IMR-90 (cell line): Measurements from ENCODE around the gene VTN. TPM values are rescaled to one million over a fixed set of nuclear protein-coding genes. Genes with fewer than 3 reads are reported as not detected.

ENCODE experiments used
- ATAC-seq: fragments of 200-7000 bp; cut with Tn5 transposase; 2 replicates; pipeline ENCODE4 v1.9.1; 2020; ENCODE audit warnings: low read depth, mild to moderate bottlenecking, moderate library complexity
- BruUV-seq: library from RNA; stranded (reverse); fragments of 400-500 nt; replicated peaks from 2 replicates; lab custom pipeline; 2021; lab: Mats Ljungman, UMichigan
- CTCF ChIA-PET: fragments of 300-600 bp; formaldehyde crosslinking; extraction: SDS; loops from one replicate; lab custom pipeline; 2021; ENCODE audit warnings: antibody characterized with exemption; lab: Yijun Ruan, JAX
- POLR2A ChIA-PET: fragments of 300-600 bp; sonication (Branson Sonifier 250); formaldehyde crosslinking; loops from one replicate; lab custom pipeline; 2022; ENCODE audit warnings: antibody characterized with exemption; ENCODE audit not compliant: unreplicated experiment; lab: Charles Lee
- DNase-seq: peaks from one replicate; pipeline ENCODE4 v3.0.0; 2013
- H2AFZ ChIP-seq: replicated peaks from 2 replicates; pipeline ENCODE3; 2013; ENCODE audit warnings: low read length, mild to moderate bottlenecking; ENCODE audit not compliant: poor library complexity
- H2AK5ac ChIP-seq: 2 replicates; pipeline ENCODE4 v1.6.1; 2013; ENCODE audit warnings: low read depth, low read length, inconsistent platforms
- H2AK9ac ChIP-seq: replicated peaks from 2 replicates; pipeline ENCODE3; 2013; ENCODE audit warnings: mild to moderate bottlenecking, low read depth, low read length, moderate library complexity; ENCODE audit not compliant: poor library complexity
- H2BK120ac ChIP-seq: 2 replicates; pipeline ENCODE4 v1.6.1; 2013; ENCODE audit warnings: low read depth, low read length, inconsistent platforms
- H2BK15ac ChIP-seq: 3 replicates; pipeline ENCODE4 v1.6.1; 2013; ENCODE audit warnings: low read depth, low read length, inconsistent platforms
- H2BK20ac ChIP-seq: 2 replicates; pipeline ENCODE4 v1.6.1; 2013; ENCODE audit warnings: low read depth, mild to moderate bottlenecking, inconsistent platforms, low read length, moderate library complexity
- H2BK5ac ChIP-seq: 2 replicates; pipeline ENCODE4 v1.6.1; 2013; ENCODE audit warnings: mild to moderate bottlenecking, low read depth, low read length, inconsistent platforms; ENCODE audit not compliant: poor library complexity, severe bottlenecking
- H3K14ac ChIP-seq: replicated peaks from 2 replicates; pipeline ENCODE4 v1.6.1; 2013; ENCODE audit warnings: low read depth, low read length, inconsistent platforms
- H3K18ac ChIP-seq: 2 replicates; pipeline ENCODE4 v1.6.1; 2013; ENCODE audit warnings: low read depth, low read length, control low read depth
- H3K23ac ChIP-seq: 2 replicates; pipeline ENCODE4 v1.6.1; 2013; ENCODE audit warnings: low read depth, low read length, inconsistent platforms
- H3K27ac ChIP-seq: 2 replicates; pipeline ENCODE4 v1.5.1; 2013; ENCODE audit warnings: mild to moderate bottlenecking, control low read depth, low read length; ENCODE audit not compliant: insufficient read depth
- H3K27me3 ChIP-seq: 2 replicates; pipeline ENCODE4 v1.6.1; 2013; ENCODE audit warnings: low read length; ENCODE audit not compliant: control insufficient read depth, insufficient read depth
- H3K36me3 ChIP-seq: 2 replicates; pipeline ENCODE4 v1.6.1; 2013; ENCODE audit warnings: low read length, mixed read lengths; ENCODE audit not compliant: control insufficient read depth, insufficient read depth
- H3K4ac ChIP-seq: 2 replicates; pipeline ENCODE4 v1.6.1; 2013; ENCODE audit warnings: low read depth, low read length, inconsistent platforms
- H3K4me1 ChIP-seq: 2 replicates; pipeline ENCODE4 v1.6.1; 2013; ENCODE audit warnings: low read length, mixed read lengths; ENCODE audit not compliant: control insufficient read depth, insufficient read depth
- H3K4me2 ChIP-seq: 2 replicates; pipeline ENCODE4 v1.6.1; 2013; ENCODE audit warnings: low read depth, mild to moderate bottlenecking, control low read depth, low read length, moderate library complexity
- H3K4me3 ChIP-seq: 2 replicates; pipeline ENCODE4 v1.5.1; 2013; ENCODE audit warnings: low read depth, mild to moderate bottlenecking, control low read depth, low read length, moderate library complexity; ENCODE audit not compliant: insufficient read depth
- H3K56ac ChIP-seq: 2 replicates; pipeline ENCODE4 v1.6.1; 2013; ENCODE audit warnings: low read length, inconsistent platforms; ENCODE audit not compliant: insufficient read depth; ENCODE audit errors: extremely low read depth
- H3K79me1 ChIP-seq, 2 experiments: 2 replicates each; pipeline ENCODE4 v1.6.1; 2013; ENCODE audit warnings: low read length in 2 of 2, inconsistent platforms in 1 of 2, low read depth in 1 of 2
- H3K9ac ChIP-seq: 2 replicates; pipeline ENCODE4 v1.6.1; 2013; ENCODE audit warnings: low read depth, low read length, control low read depth
- H3K9me1 ChIP-seq: 2 replicates; pipeline ENCODE4 v1.6.1; 2013; ENCODE audit warnings: low read length, inconsistent platforms; ENCODE audit not compliant: insufficient read depth
- H3K9me3 ChIP-seq: 2 replicates; pipeline ENCODE4 v1.6.1; 2013; ENCODE audit warnings: low read length; ENCODE audit not compliant: control insufficient read depth, insufficient read depth
- H4K20me1 ChIP-seq: 2 replicates; pipeline ENCODE4 v1.6.1; 2013; ENCODE audit warnings: low read length, inconsistent platforms; ENCODE audit not compliant: insufficient read depth
- H4K5ac ChIP-seq: 2 replicates; pipeline ENCODE4 v1.6.1; 2013; ENCODE audit warnings: mild to moderate bottlenecking, low read depth, low read length, control low read depth
- H4K8ac ChIP-seq, 2 experiments: 2 replicates each; pipeline ENCODE4 v1.6.1; 2013; ENCODE audit warnings: low read depth in 2 of 2, low read length in 2 of 2, control low read depth in 1 of 2, inconsistent platforms in 1 of 2
- H4K91ac ChIP-seq: 2 replicates; pipeline ENCODE4 v1.6.1; 2013; ENCODE audit warnings: low read depth, low read length, inconsistent platforms; ENCODE audit not compliant: insufficient read depth
- CEBPB ChIP-seq: IDR thresholded peaks from 2 replicates; pipeline ENCODE4 v1.6.1; 2012; ENCODE audit warnings: low read depth, low read length, improper control_type of control experiment
- POLR2A ChIP-seq: IDR thresholded peaks from 2 replicates; pipeline ENCODE4 v1.6.1; 2012; ENCODE audit warnings: mild to moderate bottlenecking, low read depth, low read length
- SMC3 ChIP-seq: fragments of 150-350 bp; IDR thresholded peaks from 2 replicates; pipeline ENCODE4 v1.6.1; 2016; ENCODE audit warnings: low read depth, mild to moderate bottlenecking, antibody characterized with exemption, low read length, moderate library complexity
- WGBS, 2 experiments: methylation state at CpG; one replicate each; pipeline versions ENCODE4 v1.1.5 to v1.1.7; 2013; ENCODE audit warnings: missing lambda C conversion rate in 2 of 2; ENCODE audit not compliant: insufficient read length in 1 of 2; ENCODE audit errors: extremely low coverage in 2 of 2; 5-methylcytosine and 5-hydroxymethylcytosine counted together
- dilution Hi-C: fragments of 300-500 bp; cut with HindIII; formaldehyde crosslinking; loops from one replicate; pipeline ENCODE4 v1.14.3; 2018; ENCODE audit warnings: low sequenced_read_pairs; ENCODE audit not compliant: unreplicated experiment
- in situ Hi-C: fragments of 300-500 bp; cut with MboI; formaldehyde crosslinking; loops from 3 replicates; pipeline ENCODE4 v1.14.3; 2019; ENCODE audit warnings: low sequenced_read_pairs, inconsistent platforms, mixed read lengths
- intact Hi-C: fragments of 100-400 bp; cut with micrococcal nuclease; formaldehyde crosslinking; loops from 2 replicates; pipeline ENCODE4 v1.10.0; 2022
- polyA plus RNA-seq, 3 experiments: library from polyadenylated mRNA; depleted of rRNA; stranded (reverse); fragments of >200 nt; gene quantifications; 2 replicates each; pipeline ENCODE4 v1.2.3, GENCODE V29; 2012; ENCODE audit warnings: low replicate concordance in 1 of 3
- total RNA-seq: library from RNA; depleted of rRNA; stranded (reverse); fragments of >200 nt; gene quantifications from 2 replicates; pipeline ENCODE4 v1.2.3, GENCODE V29; 2012

Gene VTN
- total and polyA plus RNA-seq, 2 of the 4 experiments (the other 2 are of a cell fraction): 0.18 to 1.0 TPM

- ChIA-PET CTCF (no interaction called here), POLR2A (no interaction called here)
- ATAC-seq (no peak), DNase-seq (no peak)
- no peak overlapping the region for H2BK5ac ChIP-seq
- H3K9me3 ChIP-seq: no peaks in the 10 kb centered on the region
- H2AFZ ChIP-seq: no peak overlapping the region
- H4K91ac ChIP-seq: no peak overlapping the region
- H2AK9ac ChIP-seq: no peak overlapping the region
- TF ChIP-seq POLR2A: no peak
- no peak for TF ChIP-seq SMC3
- TF ChIP-seq CEBPB: no peak
- peaks cover 2% of the 10 kb centered on the region; the same call in 1 of the 2 replicates for H3K4me1 ChIP-seq
- dilution Hi-C loops: no loop called here
- H2BK120ac ChIP-seq: no peak overlapping the region
- no peak overlapping the region for H2BK15ac ChIP-seq
- H3K14ac ChIP-seq: no peak overlapping the region
- 100% methylated on average over 1 of the region's 8 CpGs; no CpG with 5 or more reads in 1 of the 2 experiments for WGBS, 2 experiments
- H3K4me2 ChIP-seq: no peak overlapping the region
- no peak overlapping the region for H3K56ac ChIP-seq
- H3K27ac ChIP-seq: no peak overlapping the region
- H4K8ac ChIP-seq: no peak overlapping the region
- no peak overlapping the region for H3K18ac ChIP-seq
- H3K23ac ChIP-seq: no peak overlapping the region
- BruUV-seq: no TSS peak
- no peak overlapping the region for H3K4ac ChIP-seq
- no peak overlapping the region for H3K4me3 ChIP-seq
- H3K27me3 ChIP-seq: no peaks in the 10 kb centered on the region
- no peak overlapping the region for H3K9ac ChIP-seq
- H2AK5ac ChIP-seq: no peak overlapping the region
- H3K9me1 ChIP-seq: peaks cover 4% of the 10 kb centered on the region; the same call in 1 of the 2 replicates
- in situ Hi-C loops: no loop called here
- peaks cover 17% of the 10 kb centered on the region for H4K20me1 ChIP-seq
- intact Hi-C loops: no loop called here
- H3K36me3 ChIP-seq: peaks cover 35% of the 10 kb centered on the region
- H4K5ac ChIP-seq: no peak overlapping the region
- H2BK20ac ChIP-seq: no peak overlapping the region
- peaks cover 0 to 14% of the 10 kb centered on the region in 2 experiments; a peak in 2 of 4 replicates for H3K79me1 ChIP-seq
These were observed 15.3 kb upstream of the VTN start for GRCh38 chr17:28385406-28385805.
